Panc1 (cell line): Measurements from ENCODE around the gene ANKK1.

Source experiments
- CTCF ChIP-seq: fragments of 450-650 bp; IDR thresholded peaks from 2 replicates; pipeline ENCODE4 v1.5.1; 2017; ENCODE audit warnings: mild to moderate bottlenecking
- POLR2AphosphoS5 ChIP-seq: IDR thresholded peaks from 2 replicates; pipeline ENCODE4 v1.6.1; 2012; ENCODE audit warnings: mild to moderate bottlenecking, low read depth, low read length, moderate library complexity
- REST ChIP-seq, 2 experiments: IDR thresholded peaks; 2 replicates each; pipeline ENCODE4 v1.6.1; 2011 to 2012; ENCODE audit warnings: low read depth in 2 of 2, control low read depth in 1 of 2, low read length in 1 of 2, mild to moderate bottlenecking in 1 of 2, moderate library complexity in 1 of 2; ENCODE audit not compliant: insufficient read depth in 1 of 2
- SIN3A ChIP-seq: IDR thresholded peaks from 2 replicates; pipeline ENCODE4 v1.6.1; 2012; ENCODE audit warnings: low read depth, mild to moderate bottlenecking, low read length, moderate library complexity, borderline replicate concordance; ENCODE audit not compliant: insufficient read depth
- TCF7L2 ChIP-seq: IDR thresholded peaks from 2 replicates; pipeline ENCODE4 v1.6.1; 2011; ENCODE audit warnings: mild to moderate bottlenecking, low read depth, low read length, inconsistent platforms

- TF ChIP-seq SIN3A (no peak), TCF7L2 (no peak), CTCF (no peak), POLR2AphosphoS5 (no peak), REST (IDR thresholded peaks at IDR 0.05; ENCODE audit: insufficient read depth in 1 of 2, low read depth in 2 of 2, low read length in 1 of 2) (no peak)
Measured at GRCh38 chr11:113373306-113373705, 14.3 kb upstream of the ANKK1 start.
